Natural killer cell (primary cell): ENCODE results near the gene APOL4. TPM values are rescaled to one million over a fixed set of nuclear protein-coding genes. Genes with fewer than 3 reads are reported as not detected.

ENCODE experiments used
- ATAC-seq, 3 donors: fragments of 150-1000 bp in 2 of 3; fragments of 200-7000 bp in 1 of 3; cut with Tn5 transposase; 1 replicate in 1 of 3; 2 replicates in 2 of 3; pipeline ENCODE4 v1.10.0; 2021; ENCODE audit warnings: mild to moderate bottlenecking in 2 of 3, moderate library complexity in 2 of 3
- DNase-seq, 2 donors: peaks; one replicate each; pipeline versions ENCODE4 v3.0.0 to v3.0.0-alpha.2; 2013 to 2021; ENCODE audit warnings: mixed read lengths in 1 of 2
- H3K27ac ChIP-seq: one replicate; pipeline ENCODE4 v1.5.1; 2013; ENCODE audit warnings: mild to moderate bottlenecking, low read length
- H3K27me3 ChIP-seq: one replicate; pipeline ENCODE4 v1.6.1; 2013; ENCODE audit warnings: low read length; ENCODE audit not compliant: control insufficient read depth, insufficient read depth
- H3K36me3 ChIP-seq: one replicate; pipeline ENCODE4 v1.6.1; 2013; ENCODE audit warnings: low read length; ENCODE audit not compliant: control insufficient read depth, insufficient read depth
- H3K4me1 ChIP-seq: one replicate; pipeline ENCODE4 v1.6.1; 2013; ENCODE audit warnings: low read length; ENCODE audit not compliant: control insufficient read depth, insufficient read depth
- H3K4me3 ChIP-seq: one replicate; pipeline ENCODE4 v1.5.1; 2013; ENCODE audit warnings: low read length
- H3K9me3 ChIP-seq: one replicate; pipeline ENCODE4 v1.6.1; 2013; ENCODE audit warnings: low read length; ENCODE audit not compliant: control insufficient read depth, insufficient read depth
- H3K27ac Mint-ChIP-seq, 2 donors: one replicate each; pipeline ENCODE4 v1.8.0; 2022; ENCODE audit warnings: mild to moderate bottlenecking in 2 of 2, mixed read lengths in 2 of 2, moderate library complexity in 1 of 2
- H3K27me3 Mint-ChIP-seq, 2 donors: one replicate each; pipeline ENCODE4 v1.8.0; 2022; ENCODE audit warnings: low read depth in 2 of 2, mixed read lengths in 2 of 2
- H3K36me3 Mint-ChIP-seq: one replicate; pipeline ENCODE4 v1.8.0; 2022; ENCODE audit warnings: mixed read lengths
- H3K4me1 Mint-ChIP-seq, 2 donors: one replicate each; pipeline ENCODE4 v1.8.0; 2022; ENCODE audit warnings: mixed read lengths in 2 of 2
- H3K4me3 Mint-ChIP-seq: one replicate; pipeline ENCODE4 v1.8.0; 2022; ENCODE audit warnings: mild to moderate bottlenecking, moderate library complexity, mixed read lengths
- H3K9me3 Mint-ChIP-seq, 2 donors: one replicate each; pipeline ENCODE4 v1.8.0; 2022; ENCODE audit warnings: mixed read lengths in 2 of 2
- CTCF ChIP-seq: fragments of 200-600 bp; IDR thresholded peaks from one replicate; pipeline ENCODE4 v1.8.0; 2022; ENCODE audit warnings: antibody characterized with exemption
- WGBS: methylation state at CpG from one replicate; pipeline ENCODE4 v1.1.7; 2013; ENCODE audit warnings: missing lambda C conversion rate; ENCODE audit not compliant: insufficient coverage; 5-methylcytosine and 5-hydroxymethylcytosine counted together
- intact Hi-C: fragments of 100-400 bp; cut with micrococcal nuclease; formaldehyde crosslinking; loops from one replicate; pipeline ENCODE4 v1.14.2; 2022
- total RNA-seq, 4 donors: library from RNA; stranded (reverse); fragments of 120-200 nt in 1 of 4; gene quantifications; one replicate each; pipeline versions ENCODE4 v1.2.3 to v1.2.4, GENCODE V29; 2013 to 2022

Gene APOL4
- total RNA-seq, 3 donors from 2014 or later (not counting 1 experiment from before 2014, with no cell fraction given), result 0.70 TPM; not detected in 2

DNA sequence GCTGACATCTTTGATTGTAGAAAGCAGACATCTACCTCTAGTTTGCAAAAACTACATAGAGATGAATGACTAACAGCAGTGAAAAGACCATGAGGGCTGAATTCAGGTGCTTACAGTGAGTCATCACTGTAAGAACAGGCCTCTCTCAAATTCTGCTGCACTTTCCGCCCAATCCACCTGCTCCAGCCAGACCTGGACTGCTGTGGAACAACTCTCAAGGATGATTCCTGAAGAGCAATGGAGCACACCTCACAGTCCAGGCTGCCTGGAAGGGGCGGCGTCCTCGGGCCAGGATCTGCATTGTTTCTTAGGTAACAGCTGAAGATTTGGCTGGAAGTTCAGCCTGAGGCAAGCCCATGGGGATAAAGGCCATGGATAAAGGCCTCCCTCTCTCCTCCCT lies 22.6 kb upstream of the APOL4 start:
- Histone ChIP-seq H3K36me3 (peaks cover 22% of the 10 kb centered on the region), H3K4me3 (no peak overlapping the region), H3K27ac (no peak overlapping the region), H3K4me1 (no peaks in the 10 kb centered on the region), H3K9me3 (no peaks in the 10 kb centered on the region), H3K27me3 (no peaks in the 10 kb centered on the region)
- ATAC-seq (no peak), DNase-seq (no peak)
- no peak for TF ChIP-seq CTCF
- no peak overlapping the region for H3K27ac Mint-ChIP-seq
- H3K36me3 Mint-ChIP-seq, result peaks cover 2% of the 10 kb centered on the region
- H3K9me3 Mint-ChIP-seq, result no peaks in the 10 kb centered on the region
- no peak overlapping the region for H3K4me3 Mint-ChIP-seq
- H3K27me3 Mint-ChIP-seq, result peaks cover 2% of the 10 kb centered on the region in 2 donors
- intact Hi-C loops, result no loop called here
- WGBS, result 96% methylated on average over 4 of the region's 4 CpGs
- peaks cover 5 to 8% of the 10 kb centered on the region in 2 donors for H3K4me1 Mint-ChIP-seq

DNA sequence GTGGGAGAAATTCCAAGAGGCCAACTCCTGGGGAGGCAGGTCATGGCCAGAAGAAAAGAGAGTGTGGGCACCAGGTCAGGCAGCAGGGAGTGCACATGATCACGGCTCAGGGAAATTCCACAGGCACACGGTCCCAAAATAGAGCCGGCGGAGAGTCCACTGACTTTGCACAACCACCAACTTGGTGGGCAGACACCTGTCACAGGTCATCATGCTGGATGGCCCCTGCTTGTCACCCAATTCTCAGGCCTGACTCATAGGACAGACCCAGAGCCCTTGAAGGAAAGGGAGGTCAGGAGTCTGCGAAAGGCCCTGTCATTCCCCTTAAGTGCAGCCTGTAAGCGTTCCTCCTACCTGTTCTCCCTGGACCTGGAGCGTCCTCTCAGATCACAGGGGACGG lies 21.9 kb upstream of the APOL4 start:
- Mint-ChIP-seq H3K27ac (no peak overlapping the region), H3K4me1 (peaks cover 5 to 6% of the 10 kb centered on the region in 2 donors), H3K4me3 (no peak overlapping the region), H3K36me3 (no peaks in the 10 kb centered on the region), H3K9me3 (no peaks in the 10 kb centered on the region), H3K27me3 (peaks cover 2 to 10% of the 10 kb centered on the region in 2 donors)
- WGBS, result 95% methylated on average over 8 of the region's 8 CpGs
- DNase-seq (no peak), ATAC-seq (no peak)
- Histone ChIP-seq H3K36me3 (peaks cover 16% of the 10 kb centered on the region), H3K27me3 (no peaks in the 10 kb centered on the region), H3K4me3 (no peak overlapping the region), H3K4me1 (no peaks in the 10 kb centered on the region), H3K9me3 (no peaks in the 10 kb centered on the region), H3K27ac (no peak overlapping the region)
- intact Hi-C loops, result no loop called here
- no peak for TF ChIP-seq CTCF

GRCh38 chr22:36222887-36223450 lies 21.4 kb upstream of the APOL4 start:
- ATAC-seq (no peak), DNase-seq (no peak)
- Histone ChIP-seq H3K27me3 (no peaks in the 10 kb centered on the region), H3K4me1 (no peaks in the 10 kb centered on the region), H3K27ac (no peak overlapping the region), H3K4me3 (no peak overlapping the region), H3K36me3 (peaks cover 11% of the 10 kb centered on the region), H3K9me3 (no peaks in the 10 kb centered on the region)
- peak overlapping the region in 1 of 2 donors; percentile 19 for H3K27ac Mint-ChIP-seq
- H3K4me3 Mint-ChIP-seq, result no peak overlapping the region
- no peak for TF ChIP-seq CTCF
- H3K36me3 Mint-ChIP-seq, result no peaks in the 10 kb centered on the region
- H3K4me1 Mint-ChIP-seq, result peaks cover 5 to 6% of the 10 kb centered on the region in 2 donors
- 92% methylated on average over 8 of the region's 9 CpGs for WGBS
- no peaks in the 10 kb centered on the region for H3K9me3 Mint-ChIP-seq
- peaks cover 2 to 15% of the 10 kb centered on the region in 2 donors for H3K27me3 Mint-ChIP-seq
- intact Hi-C loops, result no loop called here
